Activated CD4-positive, alpha-beta T cell treated with anti-CD3 and anti-CD28 coated beads, Interleukin-2, amount 50 U/mL, for 16 hours (primary cell): Measurements from ENCODE around the gene PSMB7.

Experiments
- DNase-seq: peaks from one replicate; pipeline ENCODE4 v3.0.0-alpha.2; 2020

The PSMB7 gene

GRCh38 chr9:124342776-124343485, 72.3 kb downstream of the PSMB7 start:
- DNase-seq = no peak

- DNase-seq = no peak
Measured at GRCh38 chr9:124342402-124342775, 72.9 kb downstream of the PSMB7 start.

- no peak for DNase-seq
Measured at GRCh38 chr9:124341455-124342170, 73.6 kb downstream of the PSMB7 start.

- DNase-seq = no peak
Measured at GRCh38 chr9:124340219-124341069, 74.8 kb downstream of the PSMB7 start.

DNA sequence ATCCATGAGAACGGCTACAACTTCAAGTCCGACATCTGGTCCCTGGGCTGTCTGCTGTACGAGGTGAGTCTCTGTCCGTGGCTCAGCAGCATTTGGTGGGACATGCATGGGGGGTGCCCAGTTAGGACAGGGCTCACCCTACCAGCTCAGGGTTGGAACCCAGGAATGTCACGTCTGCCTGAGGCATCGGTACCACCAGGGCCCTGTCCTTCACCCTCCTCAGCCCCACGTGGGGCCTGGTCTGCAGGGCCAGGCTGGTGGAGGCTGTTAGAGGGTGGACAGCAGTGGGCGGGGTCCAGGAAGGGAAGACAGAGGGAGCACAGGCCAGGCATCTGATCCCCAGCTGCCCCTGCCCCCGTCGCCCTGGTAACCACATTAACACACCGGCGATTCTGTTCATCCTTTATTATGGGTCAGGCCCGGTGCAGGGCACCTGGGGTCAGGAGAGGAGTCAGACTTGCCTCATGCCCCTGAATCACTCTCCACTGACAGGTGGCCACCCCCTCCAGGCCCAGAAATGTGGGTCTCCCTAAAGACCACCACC, 75.6 kb downstream of the PSMB7 start:
- no peak for DNase-seq

GRCh38 chr9:124337562-124337961, 77.7 kb downstream of the PSMB7 start:
- no peak for DNase-seq

- no peak for DNase-seq
Measured at GRCh38 chr9:124335320-124335707, 79.9 kb downstream of the PSMB7 start.

- no peak for DNase-seq
Measured at GRCh38 chr9:124334568-124335319, 80.5 kb downstream of the PSMB7 start.

DNA sequence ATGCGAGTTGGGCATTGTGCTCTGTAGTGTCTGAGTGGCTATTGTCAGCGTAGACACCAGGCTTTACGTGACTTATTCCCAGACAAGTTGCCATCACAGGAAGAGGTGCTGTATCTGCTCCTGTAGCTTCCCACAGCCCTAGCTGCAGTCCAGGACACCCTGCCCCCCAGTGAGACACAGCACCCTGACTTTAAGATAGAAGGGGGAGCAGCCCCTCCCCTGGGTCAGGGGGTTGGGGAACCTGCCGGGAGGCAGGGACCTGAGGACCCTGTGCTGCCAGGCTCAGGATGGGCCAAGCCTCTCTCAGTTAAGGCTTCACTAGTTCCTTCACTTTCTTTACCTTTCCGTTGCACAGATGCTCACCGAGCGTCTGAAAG, 82.1 kb downstream of the PSMB7 start:
- no peak for DNase-seq

GRCh38 chr9:124332361-124333202, 82.7 kb downstream of the PSMB7 start:
- no peak for DNase-seq

- no peak for DNase-seq
Measured at GRCh38 chr9:124331580-124331979, 83.7 kb downstream of the PSMB7 start.

GRCh38 chr9:124330011-124330697, 85.1 kb downstream of the PSMB7 start:
- DNase-seq = no peak

DNA sequence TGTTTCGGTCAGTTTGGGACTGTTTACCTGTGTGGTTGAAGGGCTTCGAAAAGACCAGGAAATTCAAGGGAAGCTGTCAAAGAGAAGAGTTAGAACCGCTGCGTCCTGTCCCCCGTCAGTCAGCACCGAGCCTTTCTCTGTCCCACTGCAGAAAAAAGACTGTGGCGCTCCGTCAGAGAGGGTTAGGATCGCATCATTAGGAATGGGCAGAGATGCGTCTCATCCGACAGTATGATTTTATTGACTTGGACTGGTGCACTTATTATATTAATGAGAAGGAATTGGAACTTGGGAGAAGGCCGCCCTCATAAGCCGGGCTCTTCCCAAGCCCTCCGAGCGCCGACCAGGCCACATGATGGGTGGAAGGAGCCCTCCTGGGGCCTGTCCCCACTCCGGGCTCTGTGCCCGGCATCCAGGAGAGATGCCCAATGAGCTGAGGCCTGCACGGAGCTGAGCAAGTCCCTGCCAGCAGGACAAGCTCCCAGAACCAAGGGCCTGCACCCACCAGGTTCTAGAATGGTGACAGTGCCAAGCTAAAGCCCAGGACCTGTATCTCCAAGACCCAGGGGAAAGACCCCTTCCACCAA, 85.9 kb downstream of the PSMB7 start:
- no peak for DNase-seq

- DNase-seq = no peak
Measured at GRCh38 chr9:124328285-124328684, 87.0 kb downstream of the PSMB7 start.

DNA sequence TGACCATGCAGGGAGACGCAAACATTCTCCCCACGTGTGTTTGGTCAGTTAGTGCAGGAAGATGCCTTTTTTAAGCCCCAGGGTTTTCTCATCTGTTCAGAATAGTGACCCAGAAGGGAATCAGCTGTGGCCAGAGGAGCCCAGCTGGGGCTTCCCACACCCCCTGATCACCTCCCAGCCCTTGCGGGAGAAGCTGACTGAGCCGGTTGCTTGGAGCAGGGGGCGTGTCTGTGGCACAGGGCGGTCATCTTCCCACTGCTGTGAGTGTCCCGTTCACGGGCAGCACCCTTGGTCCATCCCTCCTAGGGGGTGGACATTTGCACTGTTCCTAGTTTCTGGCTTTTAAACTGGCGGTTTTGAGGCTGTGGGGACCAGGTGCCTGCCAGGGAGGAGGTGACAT, 87.8 kb downstream of the PSMB7 start:
- DNase-seq = no peak

DNA sequence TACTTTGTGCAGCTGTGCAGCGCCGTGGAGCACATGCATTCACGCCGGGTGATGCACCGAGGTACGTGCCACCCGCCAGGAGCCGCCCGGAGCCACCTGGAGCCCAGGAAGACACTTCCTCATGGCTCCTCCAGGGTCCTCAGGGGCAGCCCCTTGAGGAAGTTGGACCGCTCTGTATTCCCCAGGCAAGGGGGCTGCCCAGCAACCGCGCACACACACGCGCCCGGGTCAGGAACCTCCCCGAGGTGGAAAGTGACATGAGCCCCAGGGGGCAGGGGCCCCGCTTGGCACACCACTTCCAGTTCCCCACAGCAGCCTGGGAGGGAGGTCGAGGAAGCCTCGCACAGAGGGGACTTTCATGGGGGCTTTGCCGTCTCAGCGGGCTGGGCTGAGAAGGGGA, 88.9 kb downstream of the PSMB7 start:
- no peak for DNase-seq

DNA sequence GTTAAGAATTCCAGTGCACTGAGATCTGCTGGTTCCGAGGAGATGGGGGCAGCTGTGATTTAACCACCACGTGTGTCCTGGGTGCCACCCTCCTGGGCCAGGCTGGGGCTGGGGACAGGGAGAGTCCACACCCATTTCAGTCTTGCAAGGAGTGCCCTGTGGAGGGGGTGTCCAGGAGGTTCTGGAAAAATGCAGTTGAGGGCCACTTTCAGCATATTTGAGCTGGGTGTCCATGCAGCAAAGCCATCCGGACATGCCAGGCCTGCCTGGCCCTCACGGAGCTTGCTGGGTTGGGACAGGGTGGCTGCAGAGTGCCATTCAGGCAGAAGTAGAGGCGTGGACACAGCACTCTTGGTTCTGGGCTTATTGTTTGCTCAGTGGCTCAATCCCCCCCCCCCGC, 89.4 kb downstream of the PSMB7 start:
- no peak for DNase-seq

- DNase-seq = no peak
Measured at GRCh38 chr9:124323904-124324303, 91.3 kb downstream of the PSMB7 start.

DNA sequence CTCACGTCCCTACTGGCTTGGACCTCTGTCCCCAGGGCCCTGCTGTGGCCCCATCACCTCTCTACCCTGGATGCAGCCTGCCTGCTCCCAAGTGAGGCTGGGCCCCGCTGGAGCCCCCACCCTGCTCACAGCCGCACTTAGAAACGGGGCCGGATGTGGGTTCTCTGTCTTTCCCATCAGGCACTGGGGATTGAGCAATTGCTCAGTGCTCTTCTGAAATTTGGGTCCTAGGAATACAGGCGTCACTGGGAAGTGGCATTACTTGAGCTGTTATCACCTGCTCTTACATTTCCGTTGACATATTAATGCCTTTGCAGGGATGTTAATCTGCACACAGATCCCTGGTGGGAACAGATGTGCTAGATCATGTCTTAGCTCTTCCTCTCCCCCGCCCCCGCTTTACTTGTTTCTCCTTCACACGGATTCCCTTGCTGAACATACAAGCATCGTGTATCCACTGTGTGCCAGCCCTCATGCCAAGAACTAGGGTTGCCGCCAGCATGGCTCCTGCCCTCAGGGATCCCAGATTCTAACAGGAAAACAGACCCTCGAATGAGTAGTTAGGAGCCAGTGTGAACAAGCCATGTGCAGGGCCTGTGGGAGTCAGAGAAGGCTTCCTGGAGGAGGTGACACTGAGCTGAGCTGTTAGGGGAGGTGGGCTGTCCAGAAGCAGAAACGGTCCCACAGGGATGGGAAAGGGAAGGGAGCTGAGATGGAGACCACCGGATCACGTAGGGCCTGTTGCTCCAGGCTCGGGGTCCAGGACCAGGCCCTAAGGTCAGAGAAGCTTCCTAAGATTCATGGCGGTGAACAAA, 92.4 kb downstream of the PSMB7 start:
- no peak for DNase-seq

DNA sequence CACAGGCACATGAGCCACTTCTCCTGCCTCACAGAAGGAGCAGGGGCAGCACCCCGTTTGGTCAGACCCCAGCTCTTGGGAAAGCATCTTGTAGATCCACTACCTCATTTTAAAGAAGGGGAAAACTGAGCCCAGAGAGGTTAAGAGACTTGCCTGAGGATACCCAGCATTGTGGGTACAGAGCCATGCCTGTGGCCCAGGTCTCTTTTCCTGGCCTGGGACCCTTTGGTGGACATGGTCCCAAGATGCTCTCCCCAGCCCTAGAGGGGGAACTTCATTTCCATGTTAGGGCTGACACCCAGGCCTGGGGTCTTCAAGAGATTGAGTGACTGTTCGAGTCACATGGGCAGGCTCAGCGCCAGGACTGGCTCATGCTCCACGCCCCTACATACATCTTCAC, 93.3 kb downstream of the PSMB7 start:
- DNase-seq = no peak
